ENCODE data around the gene SLC38A1.

SLC38A1 gene

DNA sequence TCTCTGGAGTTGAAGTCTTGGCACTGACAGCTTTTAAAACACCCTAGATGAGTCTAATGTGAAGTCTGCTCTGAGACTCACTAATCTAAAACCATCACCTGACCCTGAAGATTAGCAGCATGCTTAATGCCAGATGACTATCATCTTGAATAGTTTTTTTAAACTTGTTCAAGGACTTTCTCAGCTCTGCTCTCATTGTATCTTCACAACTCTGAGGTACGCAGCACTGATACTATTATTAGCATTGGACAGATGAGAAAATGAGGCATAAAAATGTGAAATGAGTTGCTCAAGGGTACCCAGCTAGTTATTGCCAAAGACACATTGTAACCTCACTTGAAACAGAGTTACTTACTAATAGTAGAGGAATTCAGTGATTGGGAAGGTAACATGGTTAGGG, 4.8 kb downstream of the SLC38A1 start:
- no peak for TF ChIP-seq FOXP2 (optimal IDR thresholded peaks at IDR 0.05; ENCODE audit: borderline replicate concordance, extremely low read depth, extremely low read length, insufficient read depth)
- no peak for TF ChIP-seq POLR2AphosphoS5 (IDR thresholded peaks at IDR 0.05; ENCODE audit: low read depth, low read length)
- TF ChIP-seq, protein P1, sequence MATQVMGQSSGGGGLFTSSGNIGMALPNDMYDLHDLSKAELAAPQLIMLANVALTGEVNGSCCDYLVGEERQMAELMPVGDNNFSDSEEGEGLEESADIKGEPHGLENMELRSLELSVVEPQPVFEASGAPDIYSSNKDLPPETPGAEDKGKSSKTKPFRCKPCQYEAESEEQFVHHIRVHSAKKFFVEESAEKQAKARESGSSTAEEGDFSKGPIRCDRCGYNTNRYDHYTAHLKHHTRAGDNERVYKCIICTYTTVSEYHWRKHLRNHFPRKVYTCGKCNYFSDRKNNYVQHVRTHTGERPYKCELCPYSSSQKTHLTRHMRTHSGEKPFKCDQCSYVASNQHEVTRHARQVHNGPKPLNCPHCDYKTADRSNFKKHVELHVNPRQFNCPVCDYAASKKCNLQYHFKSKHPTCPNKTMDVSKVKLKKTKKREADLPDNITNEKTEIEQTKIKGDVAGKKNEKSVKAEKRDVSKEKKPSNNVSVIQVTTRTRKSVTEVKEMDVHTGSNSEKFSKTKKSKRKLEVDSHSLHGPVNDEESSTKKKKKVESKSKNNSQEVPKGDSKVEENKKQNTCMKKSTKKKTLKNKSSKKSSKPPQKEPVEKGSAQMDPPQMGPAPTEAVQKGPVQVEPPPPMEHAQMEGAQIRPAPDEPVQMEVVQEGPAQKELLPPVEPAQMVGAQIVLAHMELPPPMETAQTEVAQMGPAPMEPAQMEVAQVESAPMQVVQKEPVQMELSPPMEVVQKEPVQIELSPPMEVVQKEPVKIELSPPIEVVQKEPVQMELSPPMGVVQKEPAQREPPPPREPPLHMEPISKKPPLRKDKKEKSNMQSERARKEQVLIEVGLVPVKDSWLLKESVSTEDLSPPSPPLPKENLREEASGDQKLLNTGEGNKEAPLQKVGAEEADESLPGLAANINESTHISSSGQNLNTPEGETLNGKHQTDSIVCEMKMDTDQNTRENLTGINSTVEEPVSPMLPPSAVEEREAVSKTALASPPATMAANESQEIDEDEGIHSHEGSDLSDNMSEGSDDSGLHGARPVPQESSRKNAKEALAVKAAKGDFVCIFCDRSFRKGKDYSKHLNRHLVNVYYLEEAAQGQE (IDR thresholded peaks at IDR 0.05; ENCODE audit: insufficient read depth in 1 of 2, low read depth in 2 of 2, low read length in 2 of 2): no peak
- no peak for TF ChIP-seq SIN3A (IDR thresholded peaks at IDR 0.05; ENCODE audit: borderline replicate concordance, insufficient read depth, low read length)
- no peak for TF ChIP-seq TAF1 (IDR thresholded peaks at IDR 0.05; ENCODE audit: borderline replicate concordance, insufficient read depth, low read length)

DNA sequence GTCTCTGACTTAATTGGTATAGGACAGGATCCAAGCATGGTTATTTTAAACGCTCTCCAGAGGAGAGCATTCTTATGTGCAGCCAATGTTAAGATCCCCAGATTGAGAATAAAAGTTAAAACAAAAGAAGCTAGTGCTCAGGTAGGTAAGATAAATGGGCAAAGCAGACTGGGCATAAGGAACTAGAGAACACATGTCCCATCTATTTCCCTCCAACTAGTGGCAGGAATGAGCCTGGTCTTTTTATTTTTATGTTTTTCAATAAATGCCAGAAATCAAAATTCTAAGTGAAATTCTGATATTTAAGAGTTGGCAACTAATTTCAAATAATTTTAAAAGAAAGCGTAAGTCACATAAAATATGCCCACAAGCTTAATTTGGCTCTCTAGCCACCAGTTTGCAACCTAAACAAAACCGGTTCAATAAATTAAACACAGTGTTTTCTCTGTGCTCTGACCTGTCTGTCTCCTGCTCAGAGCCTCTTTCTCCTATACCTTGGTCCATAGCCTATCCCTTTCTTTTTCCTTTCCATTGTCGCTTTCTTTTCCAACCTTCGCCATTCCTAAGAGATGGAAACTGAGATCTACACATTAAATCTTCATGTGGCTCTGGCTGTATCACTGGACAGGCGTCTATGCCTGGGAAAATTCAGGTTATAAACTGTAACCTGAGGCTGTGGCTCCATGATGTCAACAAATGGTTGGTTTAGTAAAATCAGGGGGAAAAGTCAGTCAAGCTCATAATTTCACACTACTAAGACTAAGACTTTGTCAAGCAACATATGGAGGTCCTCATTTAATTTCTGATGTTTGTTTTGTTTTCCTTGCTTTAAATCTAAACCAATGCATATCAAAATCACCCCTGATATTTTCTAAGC, 5.5 kb downstream of the SLC38A1 start:
- TF ChIP-seq, protein P1 (IDR thresholded peaks at IDR 0.05; ENCODE audit: insufficient read depth in 1 of 2, low read depth in 2 of 2, low read length in 2 of 2): no peak
- TF ChIP-seq POLR2AphosphoS5 (IDR thresholded peaks at IDR 0.05; ENCODE audit: low read depth, low read length) (no peak), TAF1 (IDR thresholded peaks at IDR 0.05; ENCODE audit: borderline replicate concordance, insufficient read depth, low read length) (no peak)

DNA sequence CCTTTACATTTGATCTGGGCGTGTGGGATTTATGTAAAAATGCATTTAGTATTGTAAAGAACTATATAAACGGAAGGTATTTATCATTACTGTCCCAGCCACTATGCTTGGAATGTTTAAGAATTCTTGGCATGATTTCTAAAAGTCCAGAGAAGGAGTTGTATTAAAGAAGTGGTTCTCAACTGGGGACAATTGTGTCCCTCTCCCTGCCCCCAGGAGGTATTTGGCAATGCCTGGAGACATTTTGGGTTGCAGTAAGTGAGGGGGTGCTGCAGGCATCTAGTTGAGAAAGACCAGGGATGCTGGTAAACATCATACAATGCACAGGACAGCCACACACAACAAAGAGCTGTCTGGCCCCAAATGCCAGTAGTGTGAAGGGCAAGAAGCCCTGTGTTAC, 7.2 kb downstream of the SLC38A1 start:
- TF ChIP-seq FOXP2 (optimal IDR thresholded peaks at IDR 0.05; ENCODE audit: borderline replicate concordance, extremely low read depth, extremely low read length, insufficient read depth) (no peak), POLR2AphosphoS5 (IDR thresholded peaks at IDR 0.05; ENCODE audit: low read depth, low read length) (no peak), TAF1 (IDR thresholded peaks at IDR 0.05; ENCODE audit: borderline replicate concordance, insufficient read depth, low read length) (no peak), SIN3A (IDR thresholded peaks at IDR 0.05; ENCODE audit: borderline replicate concordance, insufficient read depth, low read length) (no peak)
- TF ChIP-seq, protein P1 (IDR thresholded peaks at IDR 0.05; ENCODE audit: insufficient read depth in 1 of 2, low read depth in 2 of 2, low read length in 2 of 2): no peak

DNA sequence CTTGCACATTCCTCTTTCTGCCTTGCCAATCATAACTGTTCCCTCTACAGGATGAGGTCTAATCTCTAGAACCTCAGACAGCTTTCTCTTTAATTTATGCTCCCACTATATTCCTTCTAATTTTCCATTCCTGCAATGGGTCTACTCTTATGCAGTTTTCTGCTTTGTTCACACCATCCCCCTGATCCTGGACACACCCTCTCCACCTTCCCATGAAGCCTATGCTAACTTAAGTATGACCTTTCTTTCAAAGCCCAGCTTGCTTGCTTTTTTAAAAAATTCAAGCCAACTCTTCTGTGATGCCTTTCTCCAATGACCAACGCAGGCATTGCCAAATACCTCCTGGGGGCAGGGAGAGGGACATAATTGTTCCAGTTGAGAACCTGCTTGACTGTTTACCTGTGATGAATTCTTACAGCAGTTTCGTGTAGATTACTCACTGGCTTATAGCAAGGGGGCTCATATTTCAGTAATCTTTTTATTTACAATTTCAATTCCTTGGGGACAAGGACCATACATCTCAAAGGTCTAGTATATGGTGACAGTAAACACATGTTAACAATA, 7.8 kb downstream of the SLC38A1 start:
- TF ChIP-seq TAF1 (IDR thresholded peaks at IDR 0.05; ENCODE audit: borderline replicate concordance, insufficient read depth, low read length) (no peak), SIN3A (IDR thresholded peaks at IDR 0.05; ENCODE audit: borderline replicate concordance, insufficient read depth, low read length) (no peak), POLR2AphosphoS5 (IDR thresholded peaks at IDR 0.05; ENCODE audit: low read depth, low read length) (no peak), FOXP2 (optimal IDR thresholded peaks at IDR 0.05; ENCODE audit: borderline replicate concordance, extremely low read depth, extremely low read length, insufficient read depth) (no peak)
- TF ChIP-seq, protein P1 (IDR thresholded peaks at IDR 0.05; ENCODE audit: insufficient read depth in 1 of 2, low read depth in 2 of 2, low read length in 2 of 2): no peak
